GM19099 (cell line): Measurements from ENCODE around the gene XYLT1.

Experiments used
- POLR2A ChIP-seq: IDR thresholded peaks from 3 replicates; pipeline ENCODE4 v1.6.1; 2011; ENCODE audit warnings: low read depth; ENCODE audit not compliant: insufficient read length; ENCODE audit errors: extremely low read depth

Gene XYLT1

DNA sequence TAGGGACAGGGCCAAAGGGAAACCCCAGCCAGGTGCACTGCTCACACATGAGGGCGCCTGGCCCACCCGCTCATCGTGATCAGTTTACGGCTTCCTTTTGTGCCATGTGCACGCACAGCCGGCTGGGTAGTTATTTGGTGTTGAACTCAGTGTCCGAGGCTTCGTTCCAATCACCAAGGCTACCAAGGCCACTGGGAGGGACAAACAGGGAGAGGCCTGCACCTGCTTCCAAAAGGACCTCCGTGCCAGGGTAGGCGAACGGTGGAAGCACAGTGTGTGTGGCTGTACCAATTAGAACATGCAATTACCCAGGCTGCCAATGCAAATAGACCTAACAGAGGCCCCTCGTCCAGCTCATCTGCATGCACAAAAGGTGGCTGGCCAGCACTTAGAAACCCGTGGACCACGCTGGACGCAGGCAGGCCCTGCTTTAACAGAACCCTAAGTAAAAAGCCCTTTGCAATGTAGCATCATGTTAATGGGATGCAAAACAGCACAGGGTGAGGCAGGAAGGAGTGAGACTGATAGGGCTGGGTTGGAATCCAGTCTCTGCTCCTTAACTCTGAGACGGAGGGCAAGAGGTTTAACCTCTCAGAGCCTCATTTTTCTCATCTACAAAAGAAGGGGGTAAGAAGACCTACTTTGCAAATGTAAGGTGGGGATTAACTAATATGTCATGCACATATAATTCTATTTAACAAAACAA lies 204.0 kb downstream of the XYLT1 start:
- no peak for TF ChIP-seq POLR2A

DNA sequence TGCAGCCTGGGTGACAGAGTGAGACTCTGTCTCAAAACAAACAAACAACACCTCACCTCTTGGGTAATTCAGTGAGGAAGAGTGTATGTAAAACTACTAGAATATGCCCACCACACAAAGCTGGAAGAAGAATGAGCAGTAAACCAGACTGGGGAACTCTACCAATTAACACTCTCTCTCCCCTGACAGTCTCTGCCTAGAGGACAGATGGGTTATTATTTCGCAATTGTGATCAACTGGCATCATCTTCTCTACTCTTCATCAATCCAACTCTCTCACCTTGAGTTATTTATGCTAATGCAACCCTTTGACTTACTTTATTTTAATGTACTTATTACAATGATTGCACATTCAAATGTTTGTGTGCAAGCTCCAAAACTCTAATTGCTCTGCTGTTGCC lies 205.6 kb downstream of the XYLT1 start:
- TF ChIP-seq POLR2A, result no peak

DNA sequence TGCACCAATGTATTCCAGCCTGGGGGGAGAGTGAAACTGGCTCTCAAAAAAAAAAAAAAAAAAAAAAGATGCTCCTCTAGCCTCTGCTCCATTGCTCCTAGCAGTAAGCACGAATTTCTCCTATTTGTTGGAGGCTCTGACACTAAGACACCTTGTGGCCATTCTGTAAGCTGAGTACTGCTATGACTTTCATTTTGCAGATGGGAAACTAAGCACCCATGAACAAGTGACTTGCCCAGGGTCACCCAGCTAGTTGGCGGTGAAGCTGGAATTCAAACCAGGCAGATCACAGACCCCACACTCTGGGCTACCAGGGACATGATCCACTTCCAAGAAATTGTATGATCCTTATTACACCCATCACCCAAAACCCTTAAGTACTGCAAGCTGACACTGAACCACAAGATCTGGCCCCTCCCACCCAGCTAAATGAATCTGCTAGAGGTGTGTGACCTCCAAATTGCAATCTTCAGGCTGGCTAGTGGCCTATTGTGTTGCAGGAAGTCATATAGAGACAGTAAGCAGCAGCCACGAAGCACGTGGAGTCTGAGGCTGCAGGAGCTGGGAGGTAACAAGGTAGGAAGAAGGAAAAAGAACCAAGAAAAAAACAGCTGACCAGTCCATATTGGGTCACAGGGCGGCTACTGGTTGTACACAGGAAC lies 209.4 kb downstream of the XYLT1 start:
- TF ChIP-seq POLR2A, result no peak

DNA sequence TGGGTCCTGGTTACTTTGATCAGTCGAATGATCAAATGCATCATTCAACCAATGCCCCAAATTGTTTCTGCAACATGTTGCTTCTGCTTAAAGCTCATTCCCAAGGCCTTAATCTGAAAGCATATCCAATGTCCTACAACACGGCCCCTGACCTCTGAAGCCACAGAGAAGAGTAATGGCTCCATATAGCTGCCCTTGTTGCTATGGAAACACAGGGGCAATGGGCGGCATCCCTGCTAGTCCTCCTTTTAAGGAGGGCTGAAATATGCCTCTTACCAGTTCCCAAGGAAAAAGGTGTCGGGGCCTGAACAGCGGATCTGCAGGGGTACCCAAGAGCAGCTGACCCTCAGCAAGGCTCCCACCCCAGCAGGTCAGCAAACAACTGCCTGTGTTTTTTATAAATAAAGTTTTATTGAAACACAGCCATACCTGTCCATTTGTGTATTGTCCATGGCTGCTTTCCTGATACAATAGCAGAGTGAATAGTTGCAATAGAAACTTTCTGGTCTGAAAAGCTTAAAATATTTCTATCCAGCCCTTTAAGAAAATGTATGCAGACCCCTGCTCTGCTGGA lies 210.4 kb downstream of the XYLT1 start:
- no peak for TF ChIP-seq POLR2A

DNA sequence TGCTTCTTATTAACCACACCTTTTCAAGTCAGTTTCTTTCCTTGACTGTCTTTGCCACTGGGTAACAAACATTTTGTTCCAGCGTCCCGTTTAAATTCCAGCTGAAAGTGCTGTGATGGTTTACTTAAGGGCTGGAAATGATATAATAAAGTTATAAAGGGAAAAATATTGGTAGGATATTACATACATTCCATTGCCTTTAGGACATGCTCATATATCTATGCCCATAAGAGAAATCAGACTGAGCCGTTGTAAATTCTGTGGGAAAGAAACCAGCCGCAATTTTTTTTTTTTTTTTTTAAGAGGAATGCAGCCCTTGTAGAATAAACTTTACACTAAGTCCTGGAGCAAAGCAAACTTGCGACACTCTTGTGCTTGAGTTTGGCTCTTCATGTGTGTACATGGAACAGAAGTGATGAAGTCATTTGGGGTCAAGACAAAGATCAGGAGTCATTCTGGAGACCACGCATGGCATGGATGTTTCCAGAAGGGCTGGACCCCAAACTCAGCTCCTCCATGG lies 210.9 kb downstream of the XYLT1 start:
- no peak for TF ChIP-seq POLR2A

DNA sequence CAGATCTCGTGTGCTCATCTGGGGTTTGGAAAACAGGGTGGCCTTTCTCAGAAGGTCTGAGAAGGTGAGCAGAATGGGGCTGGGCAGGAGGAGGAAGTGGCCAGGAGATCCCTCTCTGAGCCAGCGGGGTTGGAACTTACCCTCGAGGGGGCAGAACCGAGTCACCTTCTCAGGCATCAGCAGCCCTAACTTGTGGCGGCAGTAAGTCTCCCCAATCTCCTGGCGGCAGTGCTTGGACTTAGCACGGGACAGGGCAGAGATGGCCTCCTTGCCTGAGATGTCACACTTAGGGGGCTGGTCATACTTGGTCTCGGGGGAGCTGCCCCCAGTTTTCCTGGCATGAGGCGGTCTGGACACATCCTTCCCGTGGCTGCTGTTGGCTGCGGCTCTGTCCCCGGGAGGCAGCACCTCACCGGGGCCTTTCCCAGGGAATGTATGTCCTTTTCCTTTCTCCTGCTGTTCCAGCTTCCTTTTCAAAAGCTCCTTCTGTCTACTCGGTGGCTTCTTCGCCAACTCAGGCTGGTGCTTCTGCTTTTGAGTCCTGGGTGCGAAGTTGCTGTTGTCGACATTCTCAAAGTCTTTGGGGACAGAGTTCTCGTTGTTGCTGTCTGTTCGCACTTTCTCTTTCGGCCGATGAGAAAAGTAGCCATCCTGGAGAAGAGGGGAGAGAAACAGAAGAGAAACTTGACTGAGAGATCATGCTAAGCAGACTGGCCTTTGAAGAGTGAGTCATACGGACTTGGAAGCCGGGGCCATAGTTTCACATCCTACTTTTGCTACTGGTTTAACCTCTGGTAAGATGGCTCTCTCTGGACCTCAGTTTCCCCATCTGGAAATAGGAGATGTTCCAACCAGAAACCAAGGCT lies 211.7 kb downstream of the XYLT1 start:
- TF ChIP-seq POLR2A, result no peak

DNA sequence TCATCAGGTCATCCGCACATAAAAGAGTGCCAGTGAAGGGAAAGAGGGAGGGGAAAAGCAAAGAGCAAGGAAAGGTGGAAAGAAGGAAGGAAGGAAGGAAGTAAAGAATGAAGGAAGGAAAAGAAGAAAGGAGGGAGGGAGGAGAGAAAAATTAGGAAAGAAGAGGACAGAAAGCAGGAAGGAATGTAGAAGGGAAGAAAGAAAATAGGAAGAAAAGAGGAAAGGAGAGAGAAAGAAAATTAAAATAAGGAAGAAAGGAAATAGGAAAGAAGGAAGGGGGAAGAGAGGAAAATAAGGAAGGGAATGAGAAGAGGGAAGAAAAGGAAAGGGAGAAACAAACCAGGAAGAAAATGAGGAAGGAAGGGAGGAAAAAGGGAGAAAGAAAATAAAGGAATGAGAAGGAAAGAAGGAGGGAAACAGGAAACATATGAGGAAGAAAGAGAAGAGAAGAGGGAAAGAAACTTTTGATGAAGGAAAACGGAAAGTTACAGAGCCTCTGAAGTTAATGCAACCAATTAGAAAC lies 212.6 kb downstream of the XYLT1 start:
- TF ChIP-seq POLR2A, result no peak

DNA sequence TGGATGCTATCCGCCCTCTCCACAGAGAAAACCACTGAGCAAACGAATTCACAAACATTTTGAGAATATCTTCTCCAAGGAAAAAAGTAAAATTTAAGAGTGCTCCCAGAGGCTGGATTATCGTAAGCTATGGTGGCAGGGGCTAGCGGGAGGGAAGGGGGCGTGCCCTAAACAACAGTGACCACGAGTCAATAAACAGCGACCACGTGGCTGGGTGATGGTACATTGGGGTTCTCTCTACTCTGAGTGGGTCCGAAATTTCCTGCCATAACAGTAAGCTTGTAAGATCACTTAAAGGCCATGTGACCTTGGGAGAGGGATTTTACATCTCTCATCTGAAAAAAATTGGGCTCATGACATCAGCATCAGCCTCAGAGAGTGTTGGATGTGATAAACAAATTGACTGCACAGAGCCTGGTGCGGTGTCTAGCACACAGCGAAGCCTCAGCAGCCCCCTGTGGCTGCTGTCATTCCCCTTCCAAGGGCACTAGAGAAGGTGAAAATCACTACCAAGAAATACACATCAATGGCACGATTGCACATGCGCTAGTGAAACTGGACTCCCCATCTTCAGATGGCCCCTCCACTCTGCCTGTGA lies 213.2 kb downstream of the XYLT1 start:
- no peak for TF ChIP-seq POLR2A

DNA sequence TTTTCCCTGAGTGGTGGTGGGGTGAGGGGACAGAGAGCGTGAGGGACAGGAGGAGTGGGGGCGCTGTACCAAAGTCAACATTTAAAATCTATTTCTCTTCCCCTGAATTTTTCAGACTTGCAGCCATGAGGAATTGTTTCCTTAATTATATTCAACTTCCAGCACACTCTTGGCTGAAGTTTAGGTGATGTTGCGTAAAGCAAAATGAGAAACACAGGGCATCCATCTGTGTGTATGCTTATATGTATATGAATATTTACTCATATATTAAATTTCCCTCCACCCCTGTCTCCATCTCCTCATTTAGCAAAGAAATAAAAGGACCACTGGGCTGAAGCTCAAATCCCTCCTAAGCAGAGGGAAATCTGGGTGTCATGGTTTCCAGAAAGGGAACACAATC lies 218.1 kb downstream of the XYLT1 start:
- TF ChIP-seq POLR2A, result no peak

DNA sequence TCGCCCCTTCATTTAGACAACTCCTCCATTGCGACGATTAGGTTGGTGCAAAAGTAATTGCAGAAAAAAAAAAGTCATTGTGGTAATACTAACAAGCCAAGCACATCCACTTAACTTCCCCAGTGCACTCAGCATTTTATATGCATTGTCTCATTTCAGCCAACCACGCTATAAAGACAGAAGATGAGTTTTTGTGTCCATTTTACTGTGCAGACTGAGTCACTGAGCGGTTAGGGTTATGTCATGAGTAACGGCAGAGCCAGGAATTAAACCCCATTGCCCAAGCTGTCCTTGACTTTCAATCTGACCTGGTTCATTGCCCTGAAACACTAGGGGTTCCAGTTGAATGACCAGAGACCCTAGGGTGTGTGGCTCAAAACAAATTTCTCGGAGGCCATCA lies 218.7 kb downstream of the XYLT1 start:
- no peak for TF ChIP-seq POLR2A

DNA sequence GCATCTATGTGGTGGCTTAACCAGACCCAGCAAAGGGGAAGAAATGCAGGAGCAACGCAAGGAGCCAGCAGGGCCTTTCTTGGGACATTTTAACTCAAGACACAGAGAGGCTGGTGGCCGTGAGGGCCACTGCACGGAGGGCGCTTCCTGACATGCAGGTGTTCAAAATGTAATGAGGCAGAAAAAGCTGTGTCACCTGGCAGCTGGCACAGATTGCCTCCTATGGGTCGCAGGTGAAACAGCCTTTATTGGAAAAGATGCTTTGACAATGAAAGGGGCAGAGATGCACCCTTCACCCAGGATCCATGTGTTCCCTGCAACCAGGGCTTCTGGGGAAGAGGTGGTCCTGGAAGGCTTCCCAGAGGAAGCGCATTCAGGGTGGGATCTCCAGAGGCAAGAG lies 219.3 kb downstream of the XYLT1 start:
- TF ChIP-seq POLR2A, result no peak

DNA sequence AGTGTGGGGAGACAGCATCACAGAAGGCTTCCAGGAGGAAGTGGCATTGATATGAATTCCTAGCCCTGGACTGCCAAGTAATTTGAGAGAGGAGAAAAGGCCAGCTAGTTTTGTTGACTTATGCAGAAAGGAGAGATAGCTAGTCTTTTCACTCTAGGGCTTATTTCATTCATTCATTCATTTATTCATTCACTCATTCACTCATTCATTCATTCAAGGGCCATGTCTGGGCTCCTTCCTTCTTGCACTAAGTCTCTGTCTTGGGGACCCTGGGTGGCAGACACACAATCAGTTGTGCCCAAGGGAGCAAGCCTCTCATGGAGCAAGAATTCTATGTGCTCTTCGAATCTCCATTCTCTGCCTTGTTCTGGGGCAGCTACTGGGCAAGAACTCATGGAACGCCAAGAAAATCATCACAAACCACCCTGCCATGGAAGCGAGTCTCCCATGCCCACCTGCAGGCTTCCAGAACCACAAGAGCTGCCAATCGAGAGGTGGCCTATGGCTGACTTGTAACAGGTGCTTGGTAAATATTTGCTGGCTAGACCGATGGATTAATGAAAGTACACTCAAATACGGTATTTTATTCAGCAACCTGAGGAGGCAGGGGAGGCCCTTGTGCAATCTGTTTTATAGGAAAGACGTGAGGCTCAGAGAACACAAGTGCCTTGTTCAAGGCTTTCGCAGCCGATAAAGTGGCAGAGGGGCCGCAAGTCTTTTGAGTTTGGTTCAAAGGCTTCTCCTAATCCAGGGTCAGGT lies 223.6 kb downstream of the XYLT1 start:
- no peak for TF ChIP-seq POLR2A

DNA sequence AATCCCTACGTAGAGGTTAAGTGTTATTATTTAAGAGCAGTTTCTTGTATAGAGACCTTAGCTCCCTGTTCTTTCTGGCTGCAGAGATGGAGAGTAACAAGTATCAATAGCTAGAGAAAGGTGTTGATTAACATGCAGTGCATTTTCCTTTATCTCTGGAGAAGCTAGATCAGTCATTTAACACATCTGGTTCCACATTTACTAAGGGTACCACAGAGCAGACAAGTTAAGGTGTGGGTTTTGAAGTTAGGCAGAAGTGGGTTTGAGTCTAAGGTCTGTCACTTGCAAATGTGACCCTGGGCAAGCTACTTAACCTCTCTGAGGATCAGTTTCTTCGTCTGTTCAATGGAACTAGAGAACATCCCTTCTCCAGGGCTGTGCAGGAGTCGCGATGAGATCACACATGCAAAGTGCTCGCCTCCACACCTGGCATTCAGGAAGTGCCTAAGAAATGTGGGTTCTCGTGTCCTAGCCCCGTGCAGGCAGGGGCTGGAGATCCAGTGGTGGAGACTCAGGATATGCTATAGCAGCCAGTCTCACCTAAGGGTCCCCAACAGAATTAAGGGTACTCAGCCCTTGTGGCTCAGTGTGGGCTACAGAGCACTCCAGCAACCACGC lies 224.4 kb downstream of the XYLT1 start:
- no peak for TF ChIP-seq POLR2A
